Fibroblast of lung (primary cell): ENCODE data around the gene ACTMAP. TPM values are rescaled to one million over a fixed set of nuclear protein-coding genes. Genes with fewer than 3 reads are reported as not detected.

Experiments used
- DNase-seq, 2 donors: peaks; one replicate each; pipeline versions ENCODE4 v3.0.0 to v3.0.0-alpha.2; 2010; ENCODE audit warnings: low read depth in 2 of 2
- H2AFZ ChIP-seq: 2 replicates; pipeline ENCODE4 v1.5.1; 2012; ENCODE audit warnings: low read length, control low read depth, inconsistent platforms
- H3K27ac ChIP-seq: 2 replicates; pipeline ENCODE4 v1.5.1; 2011; ENCODE audit warnings: low read length, control low read depth; ENCODE audit not compliant: insufficient read depth
- H3K27me3 ChIP-seq: 2 replicates; pipeline ENCODE4 v1.5.1; 2011; ENCODE audit warnings: mild to moderate bottlenecking, low read length; ENCODE audit not compliant: control insufficient read depth, insufficient read depth
- H3K36me3 ChIP-seq: 2 replicates; pipeline ENCODE4 v1.5.1; 2011; ENCODE audit warnings: low read length; ENCODE audit not compliant: control insufficient read depth, insufficient read depth
- H3K4me1 ChIP-seq: 2 replicates; pipeline ENCODE4 v1.5.1; 2011; ENCODE audit warnings: low read length; ENCODE audit not compliant: control insufficient read depth, insufficient read depth; ENCODE audit errors: extremely low read depth
- H3K4me2 ChIP-seq: 2 replicates; pipeline ENCODE4 v1.5.1; 2011; ENCODE audit warnings: low read length, control low read depth; ENCODE audit not compliant: insufficient read depth; ENCODE audit errors: extremely low read depth
- H3K4me3 ChIP-seq, 4 experiments: fragments of 200-600 bp in 1 of 4; sonication (generic) in 1 of 4; replicated peaks in 1 of 4; 2 replicates each; pipeline ENCODE4 v1.5.1; 2011 to 2016; ENCODE audit warnings: low read length in 4 of 4, low read depth in 3 of 4, mild to moderate bottlenecking in 3 of 4, control low read depth in 2 of 4, inconsistent platforms in 1 of 4, mixed read lengths in 1 of 4; ENCODE audit not compliant: insufficient read depth in 1 of 4; ENCODE audit errors: control extremely low read depth in 1 of 4
- H3K79me2 ChIP-seq: 2 replicates; pipeline ENCODE4 v1.5.1; 2012; ENCODE audit warnings: mild to moderate bottlenecking, low read length, inconsistent platforms; ENCODE audit not compliant: control insufficient read depth, insufficient read depth
- H3K9ac ChIP-seq: 2 replicates; pipeline ENCODE4 v1.5.1; 2011; ENCODE audit warnings: mild to moderate bottlenecking, low read length, control low read depth; ENCODE audit not compliant: insufficient read depth
- H3K9me3 ChIP-seq: 2 replicates; pipeline ENCODE4 v1.5.1; 2012; ENCODE audit warnings: low read depth, low read length; ENCODE audit not compliant: control insufficient read depth, insufficient read depth
- H4K20me1 ChIP-seq: 2 replicates; pipeline ENCODE4 v1.5.1; 2011; ENCODE audit warnings: low read length; ENCODE audit not compliant: control insufficient read depth, insufficient read depth; ENCODE audit errors: extremely low read depth
- CTCF ChIP-seq, 2 donors: IDR thresholded peaks in 1 of 2; conservative IDR thresholded peaks in 1 of 2; 1 replicate in 1 of 2; 2 replicates in 1 of 2; pipeline ENCODE4 v1.5.1; 2011 to 2012; ENCODE audit warnings: low read length in 2 of 2, control low read depth in 1 of 2, inconsistent platforms in 1 of 2, low read depth in 1 of 2, mild to moderate bottlenecking in 1 of 2
- EZH2 ChIP-seq: IDR thresholded peaks from 2 replicates; pipeline ENCODE4 v1.5.1; 2012; ENCODE audit warnings: low read length, control low read depth, mild to moderate bottlenecking; ENCODE audit errors: missing control alignments
- polyA plus RNA-seq, 2 donors: library from polyadenylated mRNA; depleted of rRNA in 1 of 2; stranded (reverse) in 1 of 2; unstranded in 1 of 2; fragments of >200 nt; gene quantifications; 2 replicates each; pipeline ENCODE4 v1.2.1, GENCODE V29; 2011 to 2012; ENCODE audit warnings: missing spikeins in 1 of 2
- total RNA-seq: library from RNA; depleted of rRNA; stranded (reverse); fragments of >200 nt; gene quantifications from 2 replicates; pipeline ENCODE4 v1.2.1, GENCODE V29; 2014

Gene ACTMAP
- total and polyA plus RNA-seq, 2 donors (not counting 1 experiment from before 2014, with no cell fraction given): 1.8 to 2.2 TPM

GRCh38 chr19:40759352-40759751 lies 9.1 kb upstream of the ACTMAP start:
- peaks cover 33% of the 10 kb centered on the region for H3K79me2 ChIP-seq
- no peaks in the 10 kb centered on the region for H3K9me3 ChIP-seq
- H3K4me3 ChIP-seq: no peak overlapping the region
- peaks cover 44% of the 10 kb centered on the region for H3K36me3 ChIP-seq
- TF ChIP-seq EZH2: no peak
- no peak for TF ChIP-seq CTCF (conservative IDR thresholded peaks at IDR 0.05 in 1 of 2, IDR thresholded peaks at IDR 0.05 in 1 of 2; ENCODE audit: low read depth in 1 of 2, low read length in 2 of 2)
- H3K4me1 ChIP-seq: peaks cover 2% of the 10 kb centered on the region
- H3K9ac ChIP-seq: no peak overlapping the region
- no peak overlapping the region for H2AFZ ChIP-seq
- no peaks in the 10 kb centered on the region for H3K27me3 ChIP-seq
- no peaks in the 10 kb centered on the region for H4K20me1 ChIP-seq
- no peak for DNase-seq
- H3K4me2 ChIP-seq: no peak overlapping the region
- H3K27ac ChIP-seq: no peak overlapping the region

- DNase-seq: no peak
- TF ChIP-seq CTCF (conservative IDR thresholded peaks at IDR 0.05 in 1 of 2, IDR thresholded peaks at IDR 0.05 in 1 of 2; ENCODE audit: low read depth in 1 of 2, low read length in 2 of 2) (no peak), EZH2 (no peak)
- no peaks in the 10 kb centered on the region for H3K9me3 ChIP-seq
- no peak overlapping the region for H3K27ac ChIP-seq
- no peak overlapping the region for H3K9ac ChIP-seq
- no peaks in the 10 kb centered on the region for H4K20me1 ChIP-seq
- H2AFZ ChIP-seq: no peak overlapping the region
- no peaks in the 10 kb centered on the region for H3K27me3 ChIP-seq
- H3K79me2 ChIP-seq: peaks cover 40% of the 10 kb centered on the region
- peaks cover 2% of the 10 kb centered on the region for H3K4me1 ChIP-seq
- H3K4me2 ChIP-seq: no peak overlapping the region
- H3K36me3 ChIP-seq: peaks cover 38% of the 10 kb centered on the region
- H3K4me3 ChIP-seq: no peak overlapping the region
Measured at GRCh38 chr19:40758491-40758890, 8.2 kb upstream of the ACTMAP start.

- H3K36me3 ChIP-seq: peaks cover 27% of the 10 kb centered on the region
- no peaks in the 10 kb centered on the region for H4K20me1 ChIP-seq
- H3K4me3 ChIP-seq: no peak overlapping the region
- H3K27me3 ChIP-seq: no peaks in the 10 kb centered on the region
- DNase-seq: no peak
- H3K4me2 ChIP-seq: no peak overlapping the region
- H3K9ac ChIP-seq: no peak overlapping the region
- H3K9me3 ChIP-seq: no peaks in the 10 kb centered on the region
- H3K27ac ChIP-seq: no peak overlapping the region
- peaks cover 4% of the 10 kb centered on the region for H3K4me1 ChIP-seq
- TF ChIP-seq EZH2 (no peak), CTCF (conservative IDR thresholded peaks at IDR 0.05 in 1 of 2, IDR thresholded peaks at IDR 0.05 in 1 of 2; ENCODE audit: low read depth in 1 of 2, low read length in 2 of 2) (no peak)
- H2AFZ ChIP-seq: no peak overlapping the region
- peaks cover 56% of the 10 kb centered on the region for H3K79me2 ChIP-seq
Measured at GRCh38 chr19:40756502-40757110, 6.3 kb upstream of the ACTMAP start.
